Measurements from ENCODE around the gene FETUB.
"Not testable (repeated sequence)": the region's sequence is repeated elsewhere in the genome, so short reads cannot be mapped to it uniquely, and the experiment has no call there.

FETUB gene

GRCh38 chr3:186613637-186614265 lies 26.4 kb upstream of the FETUB start:
- no peak for DNase-seq

- no peak for DNase-seq
These were observed 26.0 kb upstream of the FETUB start for GRCh38 chr3:186614266-186614596.

- peak; percentile 62 for DNase-seq
These were observed 25.4 kb upstream of the FETUB start for GRCh38 chr3:186614597-186615483.

GRCh38 chr3:186616299-186616617 lies 23.9 kb upstream of the FETUB start:
- DNase-seq: no peak

- peak; percentile 69 for DNase-seq
These were observed 22.9 kb upstream of the FETUB start for GRCh38 chr3:186617036-186617946.

- no peak for DNase-seq
These were observed 21.8 kb upstream of the FETUB start for GRCh38 chr3:186618318-186618938.

- DNase-seq: no peak
These were observed 20.4 kb upstream of the FETUB start for GRCh38 chr3:186619787-186620212.

GRCh38 chr3:186620213-186621092 lies 19.7 kb upstream of the FETUB start:
- DNase-seq: no peak

- no peak for DNase-seq
These were observed 18.1 kb upstream of the FETUB start for GRCh38 chr3:186621894-186622650.

- DNase-seq: no peak
These were observed 17.4 kb upstream of the FETUB start for GRCh38 chr3:186622651-186623310.

- DNase-seq: no peak
These were observed 15.6 kb upstream of the FETUB start for GRCh38 chr3:186624598-186624997.

- no peak for DNase-seq
These were observed 14.6 kb upstream of the FETUB start for GRCh38 chr3:186625600-186626042.

GRCh38 chr3:186626254-186626847 lies 13.8 kb upstream of the FETUB start:
- DNase-seq: no peak

- DNase-seq: no peak
These were observed 12.3 kb upstream of the FETUB start for GRCh38 chr3:186627852-186628414.

GRCh38 chr3:186628756-186629155 lies 11.4 kb upstream of the FETUB start:
- no peak for DNase-seq

- DNase-seq: no peak
These were observed 9.1 kb upstream of the FETUB start for GRCh38 chr3:186630950-186631641.

GRCh38 chr3:186633481-186633880 lies 6.7 kb upstream of the FETUB start:
- DNase-seq: no peak

- not testable (repeated sequence) for DNase-seq
These were observed 6.0 kb upstream of the FETUB start for GRCh38 chr3:186634207-186634606.

GRCh38 chr3:186635532-186635931 lies 4.7 kb upstream of the FETUB start:
- no peak for DNase-seq

All from NCI-H1092 (cell line).